ENCODE data around the gene RNF135.
A peak's percentile ranks its signal among the peaks of the same experiment; 100 is the strongest.
"Not testable (repeated sequence)": the region's sequence is repeated elsewhere in the genome, so short reads cannot be mapped to it uniquely, and the experiment has no call there.

Gene RNF135

DNA sequence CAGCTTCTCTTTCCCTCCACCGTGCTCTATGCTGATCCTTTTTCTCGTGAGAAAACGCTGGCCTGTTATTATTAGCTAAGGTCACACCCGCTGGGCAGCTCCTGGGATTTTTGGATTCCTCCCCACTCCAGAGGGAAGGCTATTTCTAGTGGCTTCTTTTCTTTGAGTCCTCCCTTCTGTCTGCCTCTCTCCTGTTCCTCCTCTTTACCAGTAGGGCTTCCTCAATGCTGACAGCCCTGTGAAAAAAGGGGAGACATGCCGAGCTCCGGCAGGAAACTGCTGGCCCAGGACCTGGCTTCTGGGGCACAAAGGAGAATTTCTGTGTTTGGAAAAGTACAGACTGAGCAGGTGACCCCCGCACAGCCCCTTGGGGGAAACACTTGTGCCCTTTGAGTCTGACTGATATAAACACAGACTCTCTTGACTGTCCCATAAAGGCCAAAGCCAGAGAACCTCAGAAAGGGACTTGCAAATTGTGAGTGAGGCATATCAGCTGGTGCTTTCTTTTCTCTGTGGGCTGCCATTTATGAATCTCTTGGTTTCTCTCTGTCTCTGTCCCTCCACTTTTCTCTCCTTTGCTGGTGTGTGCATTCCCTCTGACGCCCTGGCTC, 14.0 kb upstream of the RNF135 start:
- DNase-seq = no peak

DNA sequence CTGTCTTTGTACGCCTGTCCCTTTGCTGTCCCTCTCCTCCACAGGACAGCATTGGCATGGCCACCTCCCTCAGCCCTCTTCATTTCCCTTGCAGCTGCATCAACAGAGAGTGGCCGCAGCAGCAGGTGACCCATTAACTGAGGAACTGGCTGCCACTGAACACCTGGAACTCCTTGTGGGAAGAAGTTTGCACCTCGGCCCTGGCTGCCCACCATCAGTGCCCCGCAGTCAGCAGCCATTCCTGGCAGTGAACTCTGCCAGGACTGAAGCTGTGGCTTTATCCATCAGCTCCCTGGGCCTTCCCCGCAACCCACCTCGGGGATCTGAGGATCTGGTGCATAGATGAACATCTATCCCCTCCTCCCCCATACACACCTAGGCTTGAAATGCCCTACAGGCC, 13.1 kb upstream of the RNF135 start:
- no peak for DNase-seq

DNA sequence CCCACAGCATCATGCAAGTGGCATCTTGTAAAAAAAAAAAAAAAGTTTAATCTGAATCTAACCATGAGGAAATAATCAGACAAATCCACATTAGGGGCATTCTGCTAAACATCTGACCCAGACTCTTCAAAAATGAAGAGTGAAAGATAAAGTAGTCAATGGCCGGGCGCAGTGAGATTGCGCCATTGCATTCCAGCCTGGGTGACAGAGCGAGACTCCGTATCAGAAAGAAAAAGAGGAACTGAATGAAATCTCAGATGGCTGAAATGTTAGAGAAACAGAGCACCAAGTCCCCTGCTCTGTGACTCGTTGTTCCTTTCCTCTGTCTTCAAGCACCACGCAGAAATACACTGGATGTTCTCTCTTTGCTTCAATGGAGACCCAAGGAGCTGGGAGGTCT, 12.7 kb upstream of the RNF135 start:
- peak in 1 of 2 donors; percentile 34 for DNase-seq

DNA sequence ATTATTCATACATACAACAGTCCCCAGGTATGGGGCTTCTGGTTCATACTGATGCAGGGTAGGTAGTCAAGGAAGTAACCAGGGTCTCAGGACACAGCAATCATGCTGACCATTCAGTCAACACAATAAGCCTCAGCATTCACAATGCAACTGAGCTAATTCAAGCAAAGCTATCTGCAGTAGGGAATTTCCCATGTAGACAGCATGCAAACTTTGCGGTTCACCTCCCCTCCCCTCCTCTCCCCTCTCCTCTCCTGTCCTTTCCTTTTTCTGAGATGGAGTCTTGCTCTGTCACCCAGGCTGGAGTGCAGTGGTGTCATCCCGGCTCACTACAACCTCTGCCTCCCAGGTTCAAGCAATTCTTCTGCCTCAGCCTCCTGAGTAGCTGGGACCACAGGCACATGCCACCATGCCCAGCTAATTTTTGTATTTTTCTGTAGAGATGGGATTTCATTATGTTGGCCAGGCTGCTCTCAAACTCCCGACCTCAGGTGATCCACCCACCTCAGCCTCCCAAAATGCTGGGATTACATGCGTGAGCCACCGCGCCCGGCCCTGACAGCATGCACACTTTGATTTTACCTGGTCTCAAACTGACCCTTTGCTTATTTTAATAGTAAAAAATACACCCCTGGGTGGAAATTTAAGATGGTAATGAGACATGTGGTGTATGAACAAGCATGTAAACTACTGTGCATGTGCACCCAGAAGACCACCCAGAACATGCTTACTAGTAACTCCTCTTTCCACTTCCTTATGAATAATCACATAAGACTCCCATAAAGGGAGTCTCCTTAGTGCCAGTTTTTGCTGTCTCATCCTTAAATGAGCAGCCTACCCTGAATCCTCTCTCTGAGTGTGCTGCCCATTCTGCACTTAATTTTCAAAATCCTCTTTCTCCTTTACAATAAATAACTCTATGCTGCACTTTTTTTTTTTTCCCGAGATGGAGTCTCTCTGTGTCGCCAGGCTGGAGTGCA, 9.3 kb upstream of the RNF135 start:
- peak; percentile 17 to 29 for DNase-seq

DNA sequence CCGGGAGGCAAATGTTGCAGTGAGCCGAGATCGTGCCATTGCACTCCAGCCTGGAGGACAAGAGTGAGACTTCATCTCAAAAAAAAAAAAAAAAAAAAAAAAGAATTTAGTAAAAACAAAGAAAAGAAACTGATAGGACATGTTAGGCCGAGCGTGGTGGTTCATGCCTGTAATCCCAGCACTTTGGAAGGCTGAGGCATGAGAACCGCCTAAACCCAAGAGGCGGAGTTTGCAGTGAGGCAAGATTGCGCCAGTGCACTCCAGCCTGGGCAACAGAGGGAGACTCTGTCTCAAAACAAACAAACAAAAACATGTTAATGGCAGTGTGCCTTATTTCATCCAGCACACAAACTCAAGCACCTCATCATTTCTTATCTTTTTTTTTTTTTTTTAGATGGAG, 6.5 kb upstream of the RNF135 start:
- not testable (repeated sequence) for DNase-seq

DNA sequence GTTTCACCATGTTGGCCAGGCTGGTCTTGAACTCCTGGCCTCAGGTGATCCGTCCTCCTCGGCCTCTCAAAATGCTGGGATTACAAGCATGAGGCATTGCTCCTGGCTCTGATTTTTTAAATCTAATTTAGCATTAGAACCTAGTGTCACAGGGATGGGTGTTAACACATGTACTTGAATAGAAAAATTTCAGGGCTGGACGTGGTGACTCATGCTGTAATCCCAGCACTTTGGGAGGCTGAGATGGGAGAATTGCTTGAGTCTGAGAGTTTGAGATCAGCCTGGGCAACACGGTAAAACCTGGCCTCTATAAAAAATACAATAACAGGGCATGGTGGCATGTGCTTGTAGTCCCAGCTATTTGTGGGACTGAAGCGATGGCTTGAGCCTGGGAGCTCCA, 6.0 kb upstream of the RNF135 start:
- DNase-seq = no peak

DNA sequence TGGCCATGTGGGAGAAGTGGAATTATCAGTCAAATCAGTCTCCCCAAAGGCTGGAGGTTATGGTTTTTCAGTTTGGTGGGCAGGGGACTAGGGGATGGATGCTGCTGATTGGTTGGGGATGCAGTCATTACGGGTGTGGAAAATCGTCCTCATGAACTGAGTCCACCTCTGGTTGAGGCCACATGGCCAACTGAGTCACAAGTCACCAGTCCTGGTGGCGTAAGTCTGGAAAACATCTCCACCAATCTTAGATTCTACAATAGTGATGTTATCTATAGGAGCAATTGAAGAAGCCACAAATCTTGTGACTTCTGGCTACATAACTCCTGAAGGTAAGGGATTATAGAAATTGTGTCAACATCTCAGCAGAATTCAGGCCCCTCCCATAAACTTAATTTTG, 5.2 kb upstream of the RNF135 start:
- no peak for DNase-seq

DNA sequence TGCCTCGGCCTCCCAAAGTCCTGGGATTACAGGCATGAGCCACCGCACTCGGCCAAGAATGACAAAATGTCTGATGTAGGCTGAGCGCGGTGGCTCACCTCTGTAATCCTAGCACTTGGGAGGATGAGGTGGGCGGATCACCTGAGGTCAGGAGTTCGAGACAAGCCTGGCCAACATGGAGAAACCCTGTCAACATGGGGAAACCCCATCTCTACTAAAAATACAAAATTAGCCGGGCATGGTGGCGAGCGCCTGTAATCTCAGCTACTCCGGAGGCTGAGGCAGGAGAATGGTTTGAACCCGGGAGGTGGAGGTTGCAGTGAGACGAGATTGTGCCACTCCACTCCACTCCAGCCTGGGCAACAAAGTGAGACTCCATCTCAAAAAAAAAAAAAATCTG, 2.9 kb upstream of the RNF135 start:
- DNase-seq = not testable (repeated sequence)

DNA sequence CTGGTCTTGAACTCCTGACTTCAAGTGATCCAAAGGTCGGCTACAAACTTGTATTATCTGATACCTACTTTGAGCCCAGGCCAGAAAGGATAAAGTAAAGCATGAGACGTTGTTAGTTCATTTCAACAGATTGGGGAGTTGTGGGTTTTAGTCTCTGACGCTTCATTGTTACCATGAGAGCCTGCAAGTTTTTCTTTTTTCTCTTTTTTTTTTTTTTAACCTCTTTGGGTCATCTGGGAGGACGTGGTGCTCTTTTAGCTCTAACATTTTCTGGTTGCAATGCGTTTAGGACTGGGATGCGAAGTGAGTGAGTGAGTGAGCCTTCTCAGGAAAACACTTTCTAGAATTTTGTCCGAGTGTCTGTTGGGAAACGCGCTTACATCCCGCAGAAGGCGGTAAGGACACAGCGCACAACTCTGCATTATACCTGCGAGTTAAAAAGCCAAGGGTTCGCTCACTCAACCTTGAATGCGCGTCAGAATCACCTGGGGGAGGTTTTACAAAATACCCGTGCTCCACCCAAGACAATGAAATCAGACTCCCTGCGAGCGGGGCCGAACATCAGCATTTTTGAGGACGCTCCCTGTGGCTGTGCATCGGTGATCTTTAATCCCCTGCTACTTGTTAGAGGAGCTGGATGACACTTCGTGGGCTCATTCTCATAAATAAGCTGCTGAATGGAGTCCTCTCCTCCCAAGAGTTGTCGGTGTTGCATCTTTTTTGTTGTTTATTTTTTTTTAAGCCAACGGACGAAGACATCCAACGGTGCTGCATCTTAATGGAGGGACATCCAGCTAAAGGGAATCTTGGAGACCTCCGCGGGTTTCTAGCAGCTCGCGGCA, 629 bp upstream of the RNF135 start:
- peak; percentile 10 to 39 for DNase-seq

DNA sequence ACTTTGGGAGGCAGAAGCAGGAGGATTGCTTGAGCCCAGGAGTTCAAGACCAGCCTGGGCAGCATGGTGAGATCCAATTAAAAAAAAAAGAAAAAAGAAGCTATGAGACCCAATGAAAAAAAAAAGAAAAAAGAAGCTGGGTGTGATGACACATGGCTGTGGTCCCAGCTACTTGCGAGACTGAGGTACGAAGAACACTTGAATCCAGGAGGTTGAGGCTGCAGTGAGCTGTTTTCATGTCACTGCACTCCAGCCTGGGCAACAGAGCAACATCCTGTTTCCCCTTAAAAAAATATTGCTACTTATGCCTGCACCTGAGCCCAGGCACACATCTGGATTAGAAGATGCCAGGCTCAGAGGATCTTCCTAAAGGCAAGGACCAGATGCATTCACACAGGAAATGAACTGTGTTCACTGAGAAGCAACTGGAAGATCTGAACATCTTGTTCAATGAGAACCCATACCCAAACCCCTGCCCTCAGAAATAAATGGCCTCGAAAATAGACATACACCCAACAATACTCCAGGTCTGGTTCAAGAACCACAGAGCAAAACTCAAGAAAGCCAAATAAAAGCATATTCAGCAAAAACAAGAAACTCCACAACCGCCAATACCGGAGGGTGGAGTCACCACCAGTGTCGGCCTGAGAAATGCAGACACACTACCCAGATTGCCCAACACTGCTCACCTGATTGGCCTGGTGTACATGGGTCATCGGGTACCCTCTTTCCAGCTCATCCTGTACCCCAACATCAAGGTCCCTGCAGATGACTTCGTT, 4.4 kb downstream of the RNF135 start:
- DNase-seq = peak in 1 of 2 donors; percentile 13

DNA sequence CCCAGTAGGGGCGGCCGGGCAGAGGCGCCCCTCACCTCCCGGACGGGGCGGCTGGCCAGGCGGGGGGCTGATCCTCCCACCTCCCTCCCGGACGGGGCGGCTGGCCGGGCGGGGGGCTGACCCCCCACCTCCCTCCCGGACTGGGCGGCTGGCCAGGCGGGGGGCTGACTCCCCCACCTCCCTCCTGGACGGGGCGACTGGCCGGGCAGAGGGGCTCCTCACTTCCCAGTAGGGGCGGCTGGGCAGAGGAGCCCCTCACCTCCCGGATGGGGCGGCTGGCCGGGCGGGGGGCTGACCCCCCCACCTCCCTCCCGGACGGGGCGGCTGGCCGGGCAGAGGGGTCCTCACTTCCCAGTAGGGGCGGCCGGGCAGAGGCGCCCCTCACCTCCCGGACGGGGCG, 9.1 kb downstream of the RNF135 start:
- DNase-seq = not testable (repeated sequence)

DNA sequence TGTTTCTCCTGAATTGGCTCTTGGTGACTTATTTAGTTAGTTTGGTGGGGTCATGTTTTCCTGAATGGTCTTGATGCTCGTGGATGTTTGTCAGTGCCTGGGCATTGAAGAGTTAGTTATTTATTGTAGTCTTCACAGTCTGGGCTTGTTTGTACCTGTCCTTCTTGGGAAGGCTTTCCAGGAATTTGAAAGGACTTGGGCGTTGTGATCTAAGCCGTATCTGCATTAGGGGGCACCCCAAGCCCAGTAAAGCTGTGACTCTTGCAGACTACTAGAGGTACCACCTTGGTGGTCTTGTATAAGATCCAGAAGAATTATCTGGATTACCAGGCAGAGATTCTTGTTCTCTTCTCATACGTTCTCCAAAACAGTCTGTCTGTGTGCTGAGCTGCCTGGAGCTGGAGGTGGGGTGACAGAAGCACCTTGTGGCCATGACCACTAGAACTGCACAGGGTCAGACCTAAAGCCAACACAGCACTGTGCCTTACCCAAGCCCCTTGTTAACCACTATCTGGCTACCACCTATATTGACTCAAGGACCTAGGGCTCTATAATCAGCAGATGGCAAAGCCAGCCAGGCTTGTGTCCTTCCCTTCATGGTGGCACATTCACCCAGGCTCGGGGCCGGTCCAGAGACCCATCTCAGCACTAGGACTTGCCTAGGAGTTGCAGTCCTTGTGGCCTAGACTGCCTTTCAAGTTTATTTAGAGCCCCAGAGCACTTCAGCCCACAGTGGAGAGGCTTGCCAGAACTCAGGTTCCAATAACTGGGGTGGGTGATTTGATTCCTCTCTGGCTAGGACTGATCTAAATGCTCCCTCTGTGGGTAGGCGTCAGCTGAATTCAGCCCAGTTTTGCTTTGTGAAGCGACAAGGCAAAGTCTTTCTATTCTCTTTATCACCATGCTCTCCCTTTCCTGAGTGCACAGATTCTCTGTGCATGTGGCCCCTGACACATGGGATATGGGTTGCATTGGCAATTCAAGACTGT, 11.0 kb downstream of the RNF135 start:
- no peak for DNase-seq

DNA sequence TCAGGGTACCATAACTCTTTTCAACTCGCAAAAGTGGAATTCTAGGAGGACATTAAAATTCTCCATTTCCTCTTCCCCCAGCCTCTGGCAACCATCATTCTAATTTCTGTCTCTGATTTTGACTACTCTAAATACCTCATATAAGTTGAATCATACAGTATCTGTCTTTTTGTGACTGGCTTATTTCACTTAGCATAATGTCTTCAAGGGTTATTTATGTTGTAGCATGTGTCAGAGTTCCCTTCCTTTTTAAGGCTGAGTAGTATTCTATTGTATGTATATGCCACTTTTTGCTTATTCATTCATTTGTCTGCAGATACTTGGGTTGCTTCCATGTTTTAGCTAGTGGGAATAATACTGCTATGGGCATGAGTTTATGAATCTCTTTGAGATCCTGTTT, 12.0 kb downstream of the RNF135 start:
- DNase-seq = no peak

DNA sequence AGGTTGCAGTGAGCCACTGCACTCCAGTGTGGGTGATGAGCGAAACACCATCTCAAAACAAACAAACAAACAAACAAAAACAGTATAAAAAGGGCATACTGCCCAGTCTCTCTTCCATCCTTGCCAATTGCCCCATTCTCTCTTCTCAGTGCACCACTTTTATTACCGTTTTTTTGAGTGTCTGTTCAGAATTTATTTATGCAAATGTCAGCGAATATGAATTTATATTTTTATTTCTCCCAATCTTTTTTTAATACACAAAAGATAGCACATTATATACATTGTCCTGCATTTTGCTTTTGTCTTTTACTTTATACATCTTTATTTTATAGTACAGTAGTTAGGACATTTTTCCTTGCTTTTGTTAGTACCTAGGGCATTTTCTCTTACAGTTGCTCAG, 19.6 kb downstream of the RNF135 start:
- no peak for DNase-seq

DNA sequence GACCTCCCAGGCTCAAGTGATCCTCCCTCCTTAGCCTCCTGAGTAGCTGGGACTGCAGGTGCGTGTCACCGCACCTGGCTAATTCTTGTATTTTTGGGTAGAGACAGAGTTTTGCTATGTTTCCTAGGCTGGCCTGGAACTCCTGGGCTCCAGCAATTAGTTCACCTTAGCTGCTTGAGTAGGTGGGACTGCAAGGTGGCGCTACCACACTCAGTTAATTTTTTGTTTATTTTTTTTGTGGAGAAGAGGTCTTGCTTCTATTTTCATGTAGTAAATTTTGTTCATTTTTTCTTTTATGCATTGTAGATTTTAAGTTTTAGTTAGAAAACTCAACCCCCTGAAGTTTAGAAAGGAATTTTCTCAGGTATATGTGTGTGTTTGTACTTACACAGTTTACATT, 21.7 kb downstream of the RNF135 start:
- DNase-seq = no peak

DNA sequence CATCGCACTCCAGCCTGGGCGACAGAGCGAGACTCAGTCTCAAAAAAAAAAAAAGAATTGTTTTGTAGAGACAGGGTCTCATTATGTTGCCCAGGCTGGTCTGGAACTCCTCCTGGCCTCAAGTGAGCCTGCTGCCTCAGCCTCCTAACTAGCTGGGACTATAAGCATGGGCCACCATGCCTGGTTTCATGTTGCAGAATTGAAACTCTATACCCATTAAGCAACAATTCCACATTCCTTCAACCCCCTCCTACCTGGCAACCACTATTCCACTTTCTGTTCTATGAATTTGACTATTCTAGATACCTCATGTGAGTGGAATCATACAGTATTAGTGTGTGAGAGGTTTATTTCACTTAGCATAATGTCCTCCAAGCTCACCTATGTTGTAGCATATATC, 24.5 kb downstream of the RNF135 start:
- no peak for DNase-seq

DNA sequence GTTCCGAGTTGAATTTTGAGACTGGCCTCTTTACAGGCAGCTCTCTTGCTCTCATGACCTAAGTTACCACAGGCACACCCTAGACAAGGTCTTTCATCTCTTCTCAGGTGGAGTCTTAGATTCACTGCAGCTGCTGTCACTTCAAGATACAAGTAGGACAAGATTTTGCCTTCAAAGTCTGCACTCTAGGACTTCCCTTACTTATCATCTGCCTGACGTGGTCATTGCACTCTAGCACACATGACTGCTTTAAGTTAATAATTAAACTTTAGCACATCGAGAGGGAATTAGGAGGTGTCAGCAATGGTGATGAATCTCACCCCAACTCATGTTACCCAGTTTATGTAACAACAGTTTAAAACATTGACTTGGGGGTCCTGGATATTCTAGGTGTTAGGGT, 25.6 kb downstream of the RNF135 start:
- DNase-seq = no peak

DNA sequence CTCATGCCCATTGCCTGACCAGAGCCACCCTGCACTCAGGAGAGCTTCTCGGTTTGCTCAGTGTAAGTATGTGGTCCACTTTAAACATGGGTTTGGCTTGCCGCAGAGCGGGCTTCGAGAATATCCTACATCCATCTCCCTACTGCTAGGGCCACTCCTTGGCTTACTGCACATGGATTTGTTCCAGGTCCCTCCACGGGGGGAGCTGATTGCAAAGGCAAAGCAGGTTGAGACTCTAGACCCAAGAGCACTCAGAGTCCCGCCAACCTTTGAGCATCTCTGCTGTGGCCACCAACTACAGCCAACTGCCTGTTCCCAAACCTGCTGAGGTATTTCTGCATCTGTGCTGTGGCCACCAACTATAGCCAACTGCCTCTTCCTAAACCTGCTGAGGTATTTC, 26.4 kb downstream of the RNF135 start:
- DNase-seq = no peak

DNA sequence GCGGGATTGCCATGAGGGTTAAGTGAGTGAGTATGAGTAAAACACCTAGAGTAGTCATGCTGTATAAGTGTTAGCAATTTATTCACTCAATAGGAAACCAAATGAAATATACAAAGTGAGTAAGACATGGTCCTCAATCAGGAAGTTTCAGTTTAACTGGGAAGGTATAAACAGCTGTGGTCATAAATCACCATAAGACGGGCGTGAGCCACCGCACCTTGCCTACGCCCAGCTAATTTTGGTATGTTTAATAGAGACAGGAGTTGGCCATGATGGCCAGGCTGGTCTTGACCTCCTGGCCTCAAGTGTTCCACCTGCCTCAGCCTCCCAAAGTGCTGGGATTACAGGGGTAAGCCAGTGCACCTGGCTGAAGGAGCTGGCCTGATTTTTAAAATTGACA, 27.0 kb downstream of the RNF135 start:
- no peak for DNase-seq

DNA sequence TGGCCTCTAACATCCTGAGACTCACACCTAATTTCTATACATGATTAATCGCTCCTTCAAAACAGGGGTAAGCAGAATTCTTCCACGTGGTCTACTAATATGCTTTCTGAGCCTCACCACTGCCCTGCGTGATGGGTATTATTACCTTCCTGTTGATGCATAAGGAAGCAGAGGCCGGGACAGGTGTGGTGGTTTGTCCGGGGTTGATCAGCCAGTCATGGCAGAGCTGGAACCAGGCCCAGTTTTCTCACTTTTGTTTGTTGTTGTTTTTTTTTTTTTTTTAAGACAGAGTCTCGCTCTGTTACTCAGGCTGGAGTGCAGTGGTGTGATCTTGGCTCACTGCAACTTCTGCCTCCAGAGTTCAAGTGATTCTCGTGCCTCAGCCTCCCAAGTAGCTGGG, 31.2 kb downstream of the RNF135 start:
- DNase-seq = no peak

DNA sequence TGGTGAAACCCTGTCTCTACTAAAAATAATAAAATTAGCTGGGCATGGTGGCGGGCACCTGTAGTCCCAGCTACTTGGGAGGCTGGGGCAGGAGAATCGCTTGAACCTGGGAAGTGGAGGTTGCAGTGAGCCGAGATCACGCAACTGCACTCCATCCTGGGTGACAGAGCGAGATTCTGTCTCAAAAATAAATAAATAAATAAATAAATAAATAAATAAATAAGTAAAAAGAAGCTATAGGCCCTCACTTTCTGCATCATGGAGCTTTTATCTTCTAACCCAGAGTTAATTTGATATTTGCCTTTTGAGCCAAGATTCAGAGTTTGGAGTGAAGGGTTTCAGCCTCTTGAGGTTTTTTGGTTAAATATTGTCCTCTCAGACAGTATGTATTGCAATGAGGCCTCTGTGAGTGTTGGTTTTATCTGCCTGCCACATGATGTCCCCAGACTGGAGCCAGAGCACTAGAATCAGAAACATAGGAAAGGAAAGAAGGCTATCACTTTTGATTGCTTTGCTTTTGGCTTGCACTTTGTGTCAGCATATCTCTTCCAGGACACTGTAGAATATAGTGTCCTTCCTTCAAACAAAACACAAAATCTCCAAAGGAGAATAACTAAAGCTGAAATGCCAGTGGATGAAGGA, 32.5 kb downstream of the RNF135 start:
- DNase-seq = no peak

Data from CD4-positive, alpha-beta T cell treated with Interferon alpha-2 for 1 hour (primary cell).